HFF-Myc (cell line): ENCODE measurements around the gene ANTXRL.
"Not testable (repeated sequence)": the region's sequence is repeated elsewhere in the genome, so short reads cannot be mapped to it uniquely, and the experiment has no call there.

Experiments
- DNase-seq: peaks from one replicate; pipeline ENCODE4 v3.0.0-alpha.2; 2011; ENCODE audit warnings: low read depth; ENCODE audit errors: extremely low read depth
- H3K4me3 ChIP-seq: replicated peaks from 2 replicates; pipeline ENCODE4 v1.5.1; 2011; ENCODE audit warnings: low read depth, mild to moderate bottlenecking, control low read depth, low read length
- CTCF ChIP-seq: IDR thresholded peaks from 2 replicates; pipeline ENCODE4 v1.5.1; 2012; ENCODE audit warnings: mild to moderate bottlenecking, low read depth, low read length, control low read depth; ENCODE audit errors: missing control alignments

Gene ANTXRL

GRCh38 chr10:46257099-46257498 is 29.7 kb upstream of the ANTXRL start:
- DNase-seq: no peak
- no peak overlapping the region for H3K4me3 ChIP-seq
- no peak for TF ChIP-seq CTCF

DNA sequence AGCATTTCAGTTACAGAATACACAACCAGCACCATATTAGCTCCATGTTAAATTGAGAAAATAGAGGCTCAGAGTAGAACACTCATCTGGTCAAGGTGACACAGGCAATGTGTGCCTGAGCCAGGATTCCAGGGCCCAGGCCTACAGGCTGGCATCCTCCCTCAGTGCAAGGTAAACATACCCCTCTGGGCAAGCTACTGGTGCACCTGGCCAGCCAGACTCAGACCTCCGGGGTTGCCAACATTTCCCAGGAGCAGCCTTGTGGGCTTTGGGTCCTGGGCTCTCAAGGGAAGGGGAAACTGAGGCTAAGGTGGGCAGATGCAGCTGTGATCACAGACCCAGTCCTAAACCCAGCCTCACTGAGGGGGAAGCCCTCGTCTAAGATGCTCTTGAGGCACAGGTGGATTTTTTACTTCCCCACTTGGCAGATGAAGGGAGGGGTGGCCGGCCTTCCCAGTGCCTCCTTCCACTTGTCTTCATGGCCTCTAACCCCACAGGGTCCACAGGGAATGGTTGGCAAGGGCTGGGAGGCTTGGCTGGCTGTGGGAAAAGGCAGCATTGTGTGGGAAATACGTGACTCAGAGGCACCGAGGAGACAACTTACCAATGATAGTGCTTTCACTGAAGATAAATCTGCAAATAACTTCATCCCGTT is 23.8 kb upstream of the ANTXRL start:
- DNase-seq, H3K4me3 ChIP-seq: not testable (repeated sequence)

DNA sequence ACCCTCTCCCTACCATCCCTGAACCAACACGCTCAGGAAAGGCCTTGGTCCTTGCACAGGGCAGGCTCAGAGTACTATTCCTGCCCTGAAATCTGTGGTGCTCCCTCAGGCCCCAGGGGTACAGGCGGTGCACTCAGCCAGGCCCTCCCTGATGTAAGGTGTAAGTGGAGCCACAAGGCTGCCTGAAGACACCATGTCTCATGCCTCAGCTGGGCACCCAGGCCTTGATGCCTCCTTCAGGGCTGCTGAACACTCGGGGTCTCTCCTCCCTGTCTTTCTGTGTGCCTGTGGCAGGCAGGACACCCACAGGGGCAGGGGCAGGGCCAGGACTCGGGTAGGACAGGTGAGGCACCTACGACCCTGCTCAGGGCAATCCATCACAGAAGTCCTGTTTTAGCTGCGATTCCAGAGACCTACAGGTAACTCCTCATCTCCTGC is 22.9 kb upstream of the ANTXRL start:
- H3K4me3 ChIP-seq: no peak overlapping the region
- no peak for TF ChIP-seq CTCF
- no peak for DNase-seq

GRCh38 chr10:46264336-46264735 is 22.5 kb upstream of the ANTXRL start:
- no peak for DNase-seq
- no peak for TF ChIP-seq CTCF

GRCh38 chr10:46264737-46265368 is 21.9 kb upstream of the ANTXRL start:
- TF ChIP-seq CTCF: no peak
- DNase-seq: no peak
- H3K4me3 ChIP-seq: no peak overlapping the region

More at GRCh38 chr10:46264336-46264735, 22.5 kb upstream of the ANTXRL start:
- H3K4me3 ChIP-seq: no peak overlapping the region

- H3K4me3 ChIP-seq, DNase-seq: not testable (repeated sequence)
These were observed 21.1 kb upstream of the ANTXRL start for GRCh38 chr10:46265566-46266305.

DNA sequence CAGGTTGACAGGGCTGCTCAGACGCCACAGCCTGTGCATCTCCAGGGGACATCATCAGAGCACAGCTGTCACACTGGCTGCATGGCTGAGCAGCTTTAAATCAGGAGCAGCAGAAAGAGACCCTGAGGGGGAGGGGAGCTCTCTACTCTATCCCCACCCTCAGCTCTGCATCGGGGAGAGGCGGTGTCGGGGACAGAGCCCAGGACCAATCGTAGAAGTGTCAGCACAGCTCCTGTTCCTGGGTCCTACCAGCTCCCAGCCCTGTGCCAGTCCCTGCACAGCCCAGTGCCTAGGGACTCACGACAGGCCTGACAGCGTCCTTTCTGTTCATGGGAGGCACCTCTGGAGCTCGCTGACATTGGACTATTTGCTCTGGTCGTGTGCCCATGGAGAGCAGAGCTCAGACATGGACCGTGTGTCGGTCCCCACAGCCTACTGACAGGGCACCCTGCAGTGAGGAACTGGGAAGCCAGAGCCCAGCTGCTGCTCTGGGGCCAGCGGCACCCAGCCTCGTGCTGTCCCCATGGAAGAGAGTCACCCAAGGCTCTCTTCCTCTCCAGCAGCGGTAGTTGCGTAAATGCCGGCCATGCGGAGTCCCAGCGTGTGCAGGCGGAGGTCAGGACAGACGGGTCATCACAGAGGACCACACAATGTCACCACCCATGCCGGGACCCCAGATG is 20.4 kb upstream of the ANTXRL start:
- TF ChIP-seq CTCF: no peak
- DNase-seq: no peak
- no peak overlapping the region for H3K4me3 ChIP-seq
